AG08396 (cell line): ENCODE measurements around the gene RCCD1.

Source experiments
- DNase-seq: peaks from one replicate; pipeline ENCODE4 v3.0.0; 2012; ENCODE audit warnings: low spot score, mixed read lengths

The RCCD1 gene

GRCh38 chr15:90942354-90943120 lies 12.1 kb upstream of the RCCD1 start:
- DNase-seq: no peak

DNA sequence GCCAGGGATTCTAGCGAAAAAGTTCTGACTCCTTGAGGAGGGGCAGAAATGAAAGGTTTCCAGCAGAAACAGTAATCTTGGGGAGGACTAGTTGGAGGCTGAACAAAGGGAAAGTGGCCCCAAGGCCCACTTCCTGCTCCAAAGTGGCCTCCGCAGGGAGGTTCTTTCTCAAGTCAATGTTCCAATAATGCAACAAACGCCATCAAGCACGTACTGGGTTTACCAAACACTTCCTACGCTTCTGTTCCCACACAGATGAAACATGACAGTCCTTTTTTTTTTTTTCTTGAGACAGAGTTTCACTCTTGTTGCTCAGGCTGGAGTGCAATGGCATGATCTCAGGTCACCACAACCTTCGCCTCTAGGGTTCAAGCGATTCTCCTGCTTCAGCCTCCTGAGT lies 9.6 kb upstream of the RCCD1 start:
- no peak for DNase-seq

DNA sequence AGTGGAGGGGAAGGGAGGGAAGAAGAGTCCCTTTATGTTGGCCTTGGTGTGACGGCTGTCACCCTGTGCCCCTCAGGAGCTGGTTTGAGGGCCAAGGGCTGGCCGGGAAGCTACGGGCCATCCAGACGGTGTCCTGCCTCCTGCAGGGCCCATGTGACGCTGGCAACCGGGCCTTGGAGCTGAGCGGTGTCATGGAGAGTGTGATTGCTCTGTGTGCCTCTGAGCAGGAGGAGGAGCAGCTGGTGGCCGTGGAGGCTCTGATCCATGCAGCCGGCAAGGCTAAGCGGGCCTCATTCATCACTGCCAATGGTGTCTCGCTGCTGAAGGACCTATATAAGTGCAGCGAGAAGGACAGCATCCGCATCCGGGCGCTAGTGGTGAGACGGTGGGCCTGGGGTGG lies 8.1 kb upstream of the RCCD1 start:
- DNase-seq: no peak

DNA sequence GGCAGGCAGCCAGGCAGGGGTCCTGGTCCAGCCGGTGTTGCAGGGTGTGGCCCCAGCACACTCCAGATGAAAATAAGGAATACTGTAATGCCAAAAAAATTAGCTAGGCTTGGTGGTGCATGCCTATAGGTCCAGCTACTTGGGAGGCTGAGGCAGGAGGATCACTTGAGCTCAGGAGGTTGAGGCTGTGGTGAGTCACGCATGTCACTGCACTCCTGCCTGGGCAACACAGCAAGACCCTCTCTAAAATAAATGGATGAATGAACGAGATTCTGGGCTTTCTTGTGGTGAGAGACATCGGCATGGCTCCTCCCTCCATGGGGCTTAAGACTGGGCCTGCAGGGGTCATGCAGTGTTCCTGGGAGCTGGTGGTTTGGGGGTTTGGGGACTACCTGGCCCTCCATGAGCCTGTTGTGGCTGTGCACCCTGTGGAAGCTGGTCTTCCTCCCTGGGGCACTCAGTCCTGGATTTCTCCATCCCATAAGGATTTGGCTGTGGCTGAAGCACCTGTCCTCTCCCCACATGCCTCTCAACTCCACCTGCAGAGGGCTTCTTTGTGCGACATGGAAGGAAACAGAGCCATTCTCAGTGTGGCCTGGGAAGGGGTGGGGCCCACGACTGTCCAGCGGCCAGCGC lies 7.6 kb upstream of the RCCD1 start:
- DNase-seq: no peak

DNA sequence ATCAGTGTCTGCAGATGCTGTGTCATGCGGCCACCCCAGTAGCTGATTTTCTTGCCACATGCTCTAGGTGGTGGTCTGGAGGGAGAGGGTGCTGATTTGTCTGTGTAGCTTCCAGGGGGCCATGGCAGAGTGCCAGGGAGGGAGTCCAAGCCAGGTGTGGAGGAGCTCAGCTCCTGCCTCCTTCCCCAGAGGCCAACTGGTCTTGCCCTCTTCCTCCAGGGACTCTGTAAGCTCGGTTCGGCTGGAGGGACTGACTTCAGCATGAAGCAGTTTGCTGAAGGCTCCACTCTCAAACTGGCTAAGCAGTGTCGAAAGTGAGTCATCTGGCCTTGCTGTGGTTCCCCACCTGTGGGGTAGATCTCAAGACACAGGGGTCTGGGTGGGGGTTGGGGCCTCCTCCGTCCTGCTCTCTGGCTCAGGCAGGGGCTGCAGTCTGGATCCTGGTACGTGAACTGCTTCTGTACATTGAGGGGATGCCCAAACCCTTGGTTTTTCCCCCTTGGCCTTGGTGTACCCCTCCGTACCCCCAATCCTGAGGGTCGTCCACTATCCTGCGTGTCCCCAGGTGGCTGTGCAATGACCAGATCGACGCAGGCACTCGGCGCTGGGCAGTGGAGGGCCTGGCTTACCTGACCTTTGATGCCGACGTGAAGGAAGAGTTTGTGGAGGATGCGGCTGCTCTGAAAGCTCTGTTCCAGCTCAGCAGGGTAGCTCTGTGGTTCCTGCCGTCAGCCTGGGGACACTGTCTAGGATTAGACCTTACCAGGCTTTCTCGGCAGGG lies 6.9 kb upstream of the RCCD1 start:
- no peak for DNase-seq

DNA sequence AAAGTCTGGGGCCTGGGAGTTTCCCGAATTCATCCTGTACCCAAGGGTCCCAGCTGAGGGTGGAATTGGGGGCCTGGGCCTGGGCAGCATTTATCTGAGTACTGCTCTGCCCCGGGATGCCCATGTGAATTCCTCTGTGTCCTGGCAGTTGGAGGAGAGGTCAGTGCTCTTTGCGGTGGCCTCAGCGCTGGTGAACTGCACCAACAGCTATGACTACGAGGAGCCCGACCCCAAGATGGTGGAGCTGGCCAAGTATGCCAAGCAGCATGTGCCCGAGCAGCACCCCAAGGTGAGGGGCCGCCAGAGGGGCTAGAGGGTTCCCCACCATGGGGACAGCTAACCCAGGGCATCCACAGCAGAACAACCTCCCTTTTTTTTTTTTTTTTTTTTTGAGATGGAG lies 6.2 kb upstream of the RCCD1 start:
- no peak for DNase-seq

- DNase-seq: no peak
Observed at GRCh38 chr15:90949979-90950675, 4.6 kb upstream of the RCCD1 start.

- no peak for DNase-seq
Observed at GRCh38 chr15:90950676-90951075, 4.0 kb upstream of the RCCD1 start.

DNA sequence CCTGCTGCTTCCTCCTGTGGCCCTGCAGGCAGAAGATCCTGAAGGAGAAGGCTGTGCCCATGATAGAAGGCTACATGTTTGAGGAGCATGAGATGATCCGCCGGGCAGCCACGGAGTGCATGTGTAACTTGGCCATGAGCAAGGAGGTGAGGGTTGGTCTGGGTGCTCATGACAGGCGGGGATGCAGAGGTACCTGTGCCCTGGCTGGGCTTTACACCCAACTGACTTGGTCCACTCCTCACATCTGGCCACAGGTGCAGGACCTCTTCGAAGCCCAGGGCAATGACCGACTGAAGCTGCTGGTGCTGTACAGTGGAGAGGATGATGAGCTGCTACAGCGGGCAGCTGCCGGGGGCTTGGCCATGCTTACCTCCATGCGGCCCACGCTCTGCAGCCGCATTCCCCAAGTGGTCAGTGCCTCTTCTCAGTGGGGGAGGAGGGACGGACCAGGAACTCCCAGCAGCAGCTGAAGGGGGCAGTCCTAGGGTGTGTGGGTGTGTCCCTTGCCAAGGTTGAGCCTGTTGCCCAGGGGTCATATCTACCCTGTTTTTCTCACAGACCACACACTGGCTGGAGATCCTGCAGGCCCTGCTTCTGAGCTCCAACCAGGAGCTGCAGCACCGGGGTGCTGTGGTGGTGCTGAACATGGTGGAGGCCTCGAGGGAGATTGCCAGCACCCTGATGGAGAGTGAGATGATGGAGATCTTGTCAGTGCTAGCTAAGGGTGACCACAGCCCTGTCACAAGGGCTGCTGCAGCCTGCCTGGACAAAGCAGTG lies 1.6 kb upstream of the RCCD1 start:
- DNase-seq: no peak

DNA sequence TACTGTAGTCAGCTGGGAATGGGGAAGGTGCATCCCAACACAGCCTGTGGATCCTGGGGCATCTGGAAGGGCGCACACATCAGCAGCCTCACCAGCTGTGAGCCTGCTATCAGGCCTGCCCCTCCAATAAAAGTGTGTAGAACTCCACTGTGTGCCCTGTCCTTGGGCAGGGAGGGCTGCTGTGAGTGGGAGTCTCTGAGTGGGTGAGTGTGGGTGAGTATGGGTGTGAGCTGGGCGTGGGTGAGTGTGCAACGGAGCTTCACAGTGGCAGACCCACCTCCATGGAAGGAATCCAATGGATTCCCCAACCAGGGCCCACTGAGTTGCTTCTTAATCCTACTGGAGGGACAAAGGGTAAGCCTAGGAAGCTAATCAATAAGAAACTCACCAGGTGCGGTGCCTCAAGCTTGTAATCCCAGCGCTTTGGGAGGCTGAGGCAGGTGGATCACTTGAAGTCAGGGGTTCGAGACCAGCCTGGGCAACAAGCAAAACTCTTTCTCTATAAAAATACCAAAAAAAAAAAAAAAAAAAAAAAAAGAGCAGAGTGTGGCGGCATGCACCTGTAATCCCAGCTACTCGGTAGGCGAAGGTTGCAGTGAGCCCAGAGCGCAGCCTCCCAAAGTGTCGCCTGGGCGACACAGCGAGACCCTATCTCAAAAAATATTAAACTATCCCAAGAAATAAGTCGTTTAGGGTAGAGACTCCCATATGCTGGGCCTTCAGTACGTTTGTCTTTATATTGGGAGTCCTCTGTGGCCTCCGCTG lies 555 bp upstream of the RCCD1 start:
- no peak for DNase-seq

DNA sequence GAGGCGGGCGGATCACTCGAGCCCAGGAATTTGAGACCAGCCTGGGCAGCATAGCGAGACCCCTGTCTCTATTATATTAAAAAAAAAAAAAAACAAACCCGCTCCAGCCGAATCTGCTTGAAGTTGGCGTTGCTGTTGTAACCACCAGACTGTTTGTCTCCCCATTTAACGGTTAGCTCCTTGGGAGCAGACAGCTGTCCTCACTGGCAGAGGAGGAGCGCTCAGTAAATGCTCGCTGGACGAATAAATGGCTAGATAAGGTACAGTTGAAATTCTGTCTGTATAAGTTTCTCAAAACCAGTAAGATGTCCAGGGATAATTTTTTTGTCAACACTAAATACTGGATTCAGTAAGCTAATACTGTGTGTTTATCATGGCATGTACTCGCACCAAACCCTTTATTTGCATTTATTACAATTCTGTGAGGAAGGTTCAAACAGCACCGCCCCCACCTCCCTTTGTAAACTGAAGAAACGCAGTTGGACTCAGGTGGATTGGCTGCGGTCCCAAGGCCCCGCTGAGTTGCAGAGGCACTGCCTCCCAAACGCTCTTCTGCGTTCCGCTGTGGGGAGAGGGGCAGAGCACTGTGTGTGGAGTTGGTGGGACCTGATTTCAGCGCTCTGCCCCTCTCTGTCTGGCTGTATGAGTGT lies 1.1 kb downstream of the RCCD1 start:
- no peak for DNase-seq

GRCh38 chr15:90956274-90957030 lies 1.8 kb downstream of the RCCD1 start:
- peak; percentile 95 for DNase-seq

DNA sequence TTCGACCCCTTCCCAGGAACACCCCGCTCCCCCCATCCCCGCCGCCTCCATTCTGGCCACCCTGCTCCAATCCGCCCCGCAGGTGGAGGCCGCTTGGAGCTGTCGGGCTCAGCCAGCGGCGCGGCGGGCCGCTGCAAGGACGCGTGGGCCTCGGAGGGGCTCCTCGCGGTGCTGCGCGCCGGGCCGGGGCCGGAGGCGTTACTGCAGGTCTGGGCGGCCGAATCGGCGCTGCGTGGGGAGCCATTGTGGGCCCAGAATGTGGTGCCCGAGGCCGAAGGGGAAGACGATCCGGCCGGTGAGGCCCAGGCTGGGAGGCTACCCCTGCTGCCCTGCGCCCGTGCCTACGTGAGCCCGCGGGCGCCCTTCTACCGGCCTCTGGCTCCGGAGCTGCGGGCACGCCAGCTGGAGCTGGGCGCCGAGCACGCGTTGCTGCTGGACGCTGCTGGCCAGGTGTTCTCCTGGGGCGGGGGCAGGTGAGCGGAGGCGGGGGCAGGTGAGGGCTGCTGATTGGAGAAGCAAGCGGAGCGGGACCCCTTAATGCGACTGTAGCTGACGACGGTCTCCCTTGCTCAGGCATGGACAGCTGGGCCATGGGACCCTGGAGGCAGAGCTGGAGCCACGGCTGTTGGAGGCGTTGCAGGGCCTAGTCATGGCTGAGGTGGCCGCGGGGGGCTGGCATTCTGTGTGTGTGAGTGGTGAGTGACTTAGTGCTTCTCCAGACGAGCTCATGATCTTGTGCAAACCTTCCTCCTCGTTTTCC lies 2.5 kb downstream of the RCCD1 start:
- peak; percentile 68 for DNase-seq

DNA sequence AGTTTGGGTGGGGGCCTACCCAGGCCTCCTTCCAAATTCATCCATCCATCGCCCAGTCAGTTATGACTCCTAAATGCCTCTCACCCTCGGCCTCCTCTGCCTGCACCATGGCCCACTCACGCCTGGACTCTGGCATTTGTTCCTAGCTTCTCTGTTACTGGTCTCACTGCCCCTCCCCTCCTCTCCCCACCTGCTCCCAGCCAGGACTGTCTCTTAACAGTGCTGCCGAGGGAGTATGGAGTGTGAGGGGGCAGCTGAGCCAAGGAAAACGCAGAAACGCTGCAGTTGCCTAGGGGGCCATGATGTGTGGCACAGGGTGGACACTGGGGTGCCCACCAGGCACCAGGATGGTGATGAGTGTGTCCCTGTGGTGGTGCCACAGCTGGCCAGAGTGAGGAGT lies 3.1 kb downstream of the RCCD1 start:
- DNase-seq: no peak

DNA sequence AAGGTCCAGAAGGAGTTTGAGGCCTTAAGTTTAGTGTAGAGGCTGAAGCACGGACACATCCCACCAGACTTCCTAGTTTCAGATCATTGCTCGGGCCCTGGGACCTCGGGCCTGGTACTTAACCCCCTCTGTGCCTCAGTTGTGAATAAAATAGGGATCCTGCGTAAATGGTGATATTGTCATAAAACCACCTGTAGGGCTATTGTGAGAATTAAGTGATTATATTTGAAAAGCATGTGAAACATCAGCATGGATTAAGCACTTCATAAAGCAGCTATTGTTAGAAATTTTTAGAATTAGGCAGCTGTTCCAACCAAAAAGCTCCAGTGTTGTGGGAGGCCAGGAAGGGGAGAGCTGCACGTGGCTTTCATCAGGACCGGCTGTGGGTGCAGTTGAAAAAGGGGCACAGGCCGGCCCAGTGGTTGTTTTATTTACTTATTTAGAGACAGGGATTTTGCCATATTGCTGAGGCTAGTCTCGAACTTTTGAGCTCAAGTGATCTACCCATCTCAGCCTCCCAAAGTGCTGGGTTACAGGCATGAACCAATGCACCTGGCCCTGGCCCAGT lies 4.4 kb downstream of the RCCD1 start:
- no peak for DNase-seq

DNA sequence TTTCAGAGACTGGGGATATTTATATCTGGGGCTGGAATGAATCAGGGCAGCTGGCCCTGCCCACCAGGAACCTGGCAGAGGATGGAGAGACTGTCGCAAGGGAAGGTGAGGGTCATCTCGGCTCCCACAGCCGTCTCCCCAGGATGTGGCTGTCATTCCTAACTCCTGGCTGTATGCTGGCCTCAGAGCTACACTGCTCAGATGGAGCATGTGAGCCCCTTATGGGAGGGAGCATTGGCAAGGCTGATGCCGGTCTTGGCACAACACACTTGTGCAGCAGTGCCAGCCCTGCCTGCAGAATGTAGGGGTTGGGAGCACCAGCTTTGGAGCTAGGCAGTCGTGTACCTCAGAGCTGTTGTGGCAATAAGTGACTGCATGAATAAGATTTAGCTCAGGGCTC lies 5.2 kb downstream of the RCCD1 start:
- peak; percentile 33 for DNase-seq

- no peak for DNase-seq
Observed at GRCh38 chr15:90960298-90961091, 5.8 kb downstream of the RCCD1 start.

DNA sequence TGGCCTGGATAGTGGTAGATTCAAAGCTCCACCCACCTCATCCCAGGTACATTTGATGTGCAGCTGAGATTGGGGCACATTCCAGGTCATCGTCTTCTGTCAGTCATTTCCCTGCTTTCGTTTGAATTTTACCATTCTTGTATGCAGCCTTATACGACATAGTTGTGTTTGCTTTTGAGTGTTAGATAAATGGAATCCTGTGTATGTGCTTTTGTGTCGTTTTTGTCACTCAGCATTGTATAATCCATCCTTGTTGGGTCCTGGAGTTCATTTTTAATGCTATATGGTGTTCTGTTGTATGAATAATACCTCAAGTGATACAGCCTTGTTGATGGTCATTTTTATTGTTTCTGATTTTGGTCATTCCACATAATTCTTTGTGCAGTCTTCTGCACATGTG lies 7.3 kb downstream of the RCCD1 start:
- DNase-seq: no peak
